HEK293 (cell line): ENCODE results near the gene MCM7.

Source experiments
- CTCF ChIA-PET: fragments of 350-600 bp; formaldehyde crosslinking; extraction: SDS; loops from one replicate; lab custom pipeline; 2021; ENCODE audit warnings: antibody characterized with exemption; lab: Yijun Ruan, JAX
- POLR2A ChIA-PET: fragments of 300-600 bp; formaldehyde crosslinking; extraction: SDS; loops from one replicate; lab custom pipeline; 2020; ENCODE audit warnings: antibody characterized with exemption, inconsistent platforms; lab: Yijun Ruan, JAX
- H3K27ac ChIP-seq: fragments of 200-500 bp; sonication (Bioruptor generic); 2 replicates; pipeline ENCODE4 v1.5.1; 2014; ENCODE audit warnings: low read depth, low read length, control low read depth, inconsistent platforms; ENCODE audit errors: extremely low read depth
- H3K36me3 ChIP-seq, 2 experiments: fragments of 200-500 bp in 1 of 2; sonication (Bioruptor generic) in 1 of 2; 1 replicate in 1 of 2; 2 replicates in 1 of 2; pipeline ENCODE4 v1.5.1; 2014 to 2017; ENCODE audit warnings: inconsistent platforms in 2 of 2, low read length in 2 of 2; ENCODE audit not compliant: control insufficient read depth in 2 of 2, insufficient read depth in 1 of 2
- H3K4me1 ChIP-seq: fragments of 200-500 bp; sonication (Bioruptor generic); 2 replicates; pipeline ENCODE4 v1.5.1; 2014; ENCODE audit warnings: mild to moderate bottlenecking, low read length, inconsistent platforms; ENCODE audit not compliant: control insufficient read depth, insufficient read depth
- H3K4me3 ChIP-seq: 2 replicates; pipeline ENCODE4 v1.5.1; 2011; ENCODE audit warnings: low read depth, mild to moderate bottlenecking, control low read depth, low read length, moderate library complexity
- H3K9me3 ChIP-seq: fragments of 200-500 bp; sonication (Bioruptor generic); 2 replicates; pipeline ENCODE4 v1.5.1; 2014; ENCODE audit warnings: low read depth, low read length, inconsistent platforms; ENCODE audit not compliant: control insufficient read depth, insufficient read depth
- HOXD13 ChIP-seq: sonication (generic); formaldehyde crosslinking; IDR thresholded peaks from 2 replicates; pipeline ENCODE4 v1.8.0; 2022; ENCODE audit warnings: missing genetic modification reagents, borderline replicate concordance
- KLF1 ChIP-seq: fragments of 450-650 bp; formaldehyde crosslinking; IDR thresholded peaks from 2 replicates; pipeline ENCODE4 v1.5.1; 2016; ENCODE audit warnings: missing biosample characterization, missing genetic modification characterization
- KLF10 ChIP-seq: fragments of 450-650 bp; IDR thresholded peaks from 2 replicates; pipeline ENCODE4 v1.5.1; 2018; ENCODE audit warnings: missing biosample characterization, mild to moderate bottlenecking, missing genetic modification characterization
- MYNN ChIP-seq: fragments of 450-650 bp; formaldehyde crosslinking; IDR thresholded peaks from 2 replicates; pipeline ENCODE4 v1.5.1; 2016; ENCODE audit warnings: missing biosample characterization, missing genetic modification characterization, borderline replicate concordance
- MZF1 ChIP-seq: fragments of 450-650 bp; formaldehyde crosslinking; IDR thresholded peaks from 2 replicates; pipeline ENCODE4 v1.5.1; 2017; ENCODE audit warnings: missing biosample characterization, missing genetic modification characterization, borderline replicate concordance
- ZBTB8A ChIP-seq: fragments of 450-650 bp; formaldehyde crosslinking; IDR thresholded peaks from 2 replicates; pipeline ENCODE4 v1.5.1; 2016; ENCODE audit warnings: missing biosample characterization, missing genetic modification characterization
- ZEB2 ChIP-seq: fragments of 450-650 bp; formaldehyde crosslinking; IDR thresholded peaks from 2 replicates; pipeline ENCODE4 v1.5.1; 2016; ENCODE audit warnings: missing biosample characterization, missing genetic modification characterization
- ZFP69B ChIP-seq: fragments of 450-650 bp; formaldehyde crosslinking; IDR thresholded peaks from 2 replicates; pipeline ENCODE4 v1.5.1; 2016; ENCODE audit warnings: missing biosample characterization, missing genetic modification characterization
- ZIC2 ChIP-seq: fragments of 450-650 bp; formaldehyde crosslinking; IDR thresholded peaks from 2 replicates; pipeline ENCODE4 v1.5.1; 2016; ENCODE audit warnings: missing biosample characterization, missing genetic modification characterization
- ZNF174 ChIP-seq: fragments of 450-650 bp; formaldehyde crosslinking; IDR thresholded peaks from 2 replicates; pipeline ENCODE4 v1.5.0; 2017; ENCODE audit warnings: missing biosample characterization, mild to moderate bottlenecking, missing genetic modification characterization
- ZNF202 ChIP-seq: fragments of 450-650 bp; formaldehyde crosslinking; IDR thresholded peaks from 2 replicates; pipeline ENCODE4 v1.5.1; 2016; ENCODE audit warnings: missing biosample characterization, missing genetic modification characterization, borderline replicate concordance
- ZNF211 ChIP-seq: fragments of 450-650 bp; formaldehyde crosslinking; IDR thresholded peaks from 2 replicates; pipeline ENCODE4 v1.5.1; 2016; ENCODE audit warnings: low read depth, missing biosample characterization, missing genetic modification characterization
- ZNF221 ChIP-seq: fragments of 450-650 bp; formaldehyde crosslinking; IDR thresholded peaks from 2 replicates; pipeline ENCODE4 v1.5.1; 2017; ENCODE audit warnings: missing biosample characterization, missing genetic modification characterization, borderline replicate concordance
- ZNF292 ChIP-seq: fragments of 450-650 bp; formaldehyde crosslinking; IDR thresholded peaks from 2 replicates; pipeline ENCODE4 v1.5.1; 2016; ENCODE audit warnings: low read depth, missing biosample characterization, missing genetic modification characterization, borderline replicate concordance
- ZNF366 ChIP-seq: fragments of 450-650 bp; formaldehyde crosslinking; conservative IDR thresholded peaks from 2 replicates; pipeline ENCODE4 v1.5.1; 2016; ENCODE audit warnings: missing biosample characterization, missing genetic modification characterization
- ZNF433 ChIP-seq: fragments of 450-650 bp; formaldehyde crosslinking; IDR thresholded peaks from 2 replicates; pipeline ENCODE4 v1.5.1; 2016; ENCODE audit warnings: missing biosample characterization, missing genetic modification characterization, low read depth
- ZNF621 ChIP-seq: fragments of 450-650 bp; formaldehyde crosslinking; IDR thresholded peaks from 2 replicates; pipeline ENCODE4 v1.5.1; 2017; ENCODE audit warnings: missing biosample characterization, missing genetic modification characterization
- ZNF629 ChIP-seq: fragments of 450-650 bp; formaldehyde crosslinking; IDR thresholded peaks from 2 replicates; pipeline ENCODE4 v1.5.1; 2017; ENCODE audit warnings: missing biosample characterization, missing genetic modification characterization
- ZNF654 ChIP-seq: fragments of 450-650 bp; formaldehyde crosslinking; IDR thresholded peaks from 2 replicates; pipeline ENCODE4 v1.5.1; 2016; ENCODE audit warnings: low read depth, missing biosample characterization, missing genetic modification characterization
- ZNF76 ChIP-seq: fragments of 450-650 bp; formaldehyde crosslinking; IDR thresholded peaks from 2 replicates; pipeline ENCODE4; 2016; ENCODE audit warnings: low read depth, missing biosample characterization, missing genetic modification characterization, borderline replicate concordance
- ZNF792 ChIP-seq: fragments of 450-650 bp; formaldehyde crosslinking; IDR thresholded peaks from 2 replicates; pipeline ENCODE4 v1.5.1; 2016; ENCODE audit warnings: missing biosample characterization, missing genetic modification characterization
- ZNF830 ChIP-seq: fragments of 450-650 bp; IDR thresholded peaks from 2 replicates; pipeline ENCODE4 v1.5.0; 2018; ENCODE audit warnings: missing biosample characterization, missing genetic modification characterization, low read depth, mild to moderate bottlenecking, moderate library complexity
- ZNF837 ChIP-seq: fragments of 450-650 bp; formaldehyde crosslinking; IDR thresholded peaks from 2 replicates; pipeline ENCODE4 v1.5.1; 2016; ENCODE audit warnings: missing biosample characterization, missing genetic modification characterization
- TF ChIP-seq, protein P1 (sequence below): fragments of 450-650 bp; formaldehyde crosslinking; IDR thresholded peaks from 2 replicates; pipeline ENCODE4 v1.5.1; 2016; ENCODE audit warnings: missing biosample characterization, missing genetic modification characterization
- TF ChIP-seq, protein P2 (sequence below): fragments of 450-650 bp; formaldehyde crosslinking; IDR thresholded peaks from 2 replicates; pipeline ENCODE4 v1.5.1; 2016; ENCODE audit warnings: missing biosample characterization, missing genetic modification characterization
- TF ChIP-seq, protein P3 (sequence below): fragments of 450-650 bp; formaldehyde crosslinking; IDR thresholded peaks from 2 replicates; pipeline ENCODE4 v1.5.1; 2017; ENCODE audit warnings: missing biosample characterization, missing genetic modification characterization
- TF ChIP-seq, protein P4 (sequence below): fragments of 450-650 bp; formaldehyde crosslinking; IDR thresholded peaks from 2 replicates; pipeline ENCODE4 v1.5.1; 2017; ENCODE audit warnings: missing biosample characterization, missing genetic modification characterization
- TF ChIP-seq, protein P5 (sequence below): fragments of 450-650 bp; formaldehyde crosslinking; IDR thresholded peaks from 2 replicates; pipeline ENCODE4 v1.5.1; 2016; ENCODE audit warnings: missing biosample characterization, missing genetic modification characterization

The MCM7 gene

DNA sequence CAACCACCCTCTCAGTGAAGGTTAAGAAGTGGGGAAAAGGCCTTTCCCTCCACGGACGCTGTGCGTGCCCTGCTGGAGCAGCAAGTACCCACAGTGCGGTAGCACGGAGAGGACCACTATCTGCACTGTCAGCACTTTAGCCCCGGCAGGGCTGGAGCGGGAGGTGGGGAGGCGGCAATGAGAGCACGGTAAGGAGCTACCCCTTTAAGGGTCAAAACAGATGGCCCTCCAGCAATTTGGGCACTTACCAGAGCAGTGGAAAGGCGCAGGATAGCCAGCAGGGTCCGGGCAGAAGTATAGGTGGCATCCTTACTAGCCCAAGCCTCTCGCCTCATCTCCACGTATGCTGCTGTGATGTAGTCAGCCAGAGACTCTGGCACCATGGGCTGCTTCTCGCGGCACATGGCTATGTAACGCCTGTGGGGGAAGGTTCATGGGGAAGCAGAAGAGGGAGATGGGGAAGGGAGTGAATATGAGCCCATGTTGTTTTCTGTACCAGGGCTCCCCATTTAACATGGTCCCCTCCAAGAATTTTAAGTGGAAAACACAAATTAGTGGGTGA is 7.2 kb downstream of the MCM7 start:
- CTCF ChIA-PET, result no interaction called here
- peak overlapping the region; percentile 13; the same call in 1 of the 2 replicates for H3K27ac ChIP-seq
- H3K36me3 ChIP-seq, result peaks cover 54 to 87% of the 10 kb centered on the region in 2 experiments
- POLR2A ChIA-PET, result interaction anchor here (1.0 kb wide), 1 partner anchor 20 kb away, joined by 4 read pairs; no protein-coding TSS in a partner anchor
- H3K9me3 ChIP-seq, result no peaks in the 10 kb centered on the region
- H3K4me1 ChIP-seq, result peaks cover 5% of the 10 kb centered on the region; the same call in 1 of the 2 replicates
- H3K4me3 ChIP-seq, result no peak overlapping the region
- no peak for TF ChIP-seq ZNF76 (tag by site-specific recombination)
- TF ChIP-seq HOXD13, result no peak
- TF ChIP-seq ZNF202 (tag by site-specific recombination), result no peak
- no peak for TF ChIP-seq ZNF654 (tag by site-specific recombination)
- TF ChIP-seq ZIC2 (tag by site-specific recombination), result peak; percentile 26; the same call in 1 of the 2 replicates
- TF ChIP-seq, protein P1, sequence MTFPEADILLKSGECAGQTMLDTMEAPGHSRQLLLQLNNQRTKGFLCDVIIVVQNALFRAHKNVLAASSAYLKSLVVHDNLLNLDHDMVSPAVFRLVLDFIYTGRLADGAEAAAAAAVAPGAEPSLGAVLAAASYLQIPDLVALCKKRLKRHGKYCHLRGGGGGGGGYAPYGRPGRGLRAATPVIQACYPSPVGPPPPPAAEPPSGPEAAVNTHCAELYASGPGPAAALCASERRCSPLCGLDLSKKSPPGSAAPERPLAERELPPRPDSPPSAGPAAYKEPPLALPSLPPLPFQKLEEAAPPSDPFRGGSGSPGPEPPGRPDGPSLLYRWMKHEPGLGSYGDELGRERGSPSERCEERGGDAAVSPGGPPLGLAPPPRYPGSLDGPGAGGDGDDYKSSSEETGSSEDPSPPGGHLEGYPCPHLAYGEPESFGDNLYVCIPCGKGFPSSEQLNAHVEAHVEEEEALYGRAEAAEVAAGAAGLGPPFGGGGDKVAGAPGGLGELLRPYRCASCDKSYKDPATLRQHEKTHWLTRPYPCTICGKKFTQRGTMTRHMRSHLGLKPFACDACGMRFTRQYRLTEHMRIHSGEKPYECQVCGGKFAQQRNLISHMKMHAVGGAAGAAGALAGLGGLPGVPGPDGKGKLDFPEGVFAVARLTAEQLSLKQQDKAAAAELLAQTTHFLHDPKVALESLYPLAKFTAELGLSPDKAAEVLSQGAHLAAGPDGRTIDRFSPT, result peak; percentile 31; the same call in 1 of the 2 replicates
- peak; percentile 23; the same call in 1 of the 2 replicates for TF ChIP-seq ZBTB8A
- no peak for TF ChIP-seq ZNF292 (tag by site-specific recombination)
- no peak for TF ChIP-seq ZNF792 (tag by site-specific recombination)
- TF ChIP-seq, protein P2, sequence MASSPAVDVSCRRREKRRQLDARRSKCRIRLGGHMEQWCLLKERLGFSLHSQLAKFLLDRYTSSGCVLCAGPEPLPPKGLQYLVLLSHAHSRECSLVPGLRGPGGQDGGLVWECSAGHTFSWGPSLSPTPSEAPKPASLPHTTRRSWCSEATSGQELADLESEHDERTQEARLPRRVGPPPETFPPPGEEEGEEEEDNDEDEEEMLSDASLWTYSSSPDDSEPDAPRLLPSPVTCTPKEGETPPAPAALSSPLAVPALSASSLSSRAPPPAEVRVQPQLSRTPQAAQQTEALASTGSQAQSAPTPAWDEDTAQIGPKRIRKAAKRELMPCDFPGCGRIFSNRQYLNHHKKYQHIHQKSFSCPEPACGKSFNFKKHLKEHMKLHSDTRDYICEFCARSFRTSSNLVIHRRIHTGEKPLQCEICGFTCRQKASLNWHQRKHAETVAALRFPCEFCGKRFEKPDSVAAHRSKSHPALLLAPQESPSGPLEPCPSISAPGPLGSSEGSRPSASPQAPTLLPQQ, result 0 out of 2 replicates have a peak, but pooled peaks have one; percentile 26
- peak; percentile 59; the same call in 1 of the 2 replicates for TF ChIP-seq ZNF629
- no peak for TF ChIP-seq KLF1
- no peak for TF ChIP-seq ZNF174 (tag by site-specific recombination)
- no peak for TF ChIP-seq ZNF433 (tag by site-specific recombination)
- TF ChIP-seq, protein P3, sequence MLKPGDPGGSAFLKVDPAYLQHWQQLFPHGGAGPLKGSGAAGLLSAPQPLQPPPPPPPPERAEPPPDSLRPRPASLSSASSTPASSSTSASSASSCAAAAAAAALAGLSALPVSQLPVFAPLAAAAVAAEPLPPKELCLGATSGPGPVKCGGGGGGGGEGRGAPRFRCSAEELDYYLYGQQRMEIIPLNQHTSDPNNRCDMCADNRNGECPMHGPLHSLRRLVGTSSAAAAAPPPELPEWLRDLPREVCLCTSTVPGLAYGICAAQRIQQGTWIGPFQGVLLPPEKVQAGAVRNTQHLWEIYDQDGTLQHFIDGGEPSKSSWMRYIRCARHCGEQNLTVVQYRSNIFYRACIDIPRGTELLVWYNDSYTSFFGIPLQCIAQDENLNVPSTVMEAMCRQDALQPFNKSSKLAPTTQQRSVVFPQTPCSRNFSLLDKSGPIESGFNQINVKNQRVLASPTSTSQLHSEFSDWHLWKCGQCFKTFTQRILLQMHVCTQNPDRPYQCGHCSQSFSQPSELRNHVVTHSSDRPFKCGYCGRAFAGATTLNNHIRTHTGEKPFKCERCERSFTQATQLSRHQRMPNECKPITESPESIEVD, result no peak
- TF ChIP-seq ZNF211 (tag by site-specific recombination), result no peak
- TF ChIP-seq MYNN, result no peak
- TF ChIP-seq ZNF837, result peak; percentile 79; the same call in 1 of the 2 replicates
- TF ChIP-seq ZEB2 (tag by site-specific recombination), result 0 out of 2 replicates have a peak, but pooled peaks have one; percentile 36
- TF ChIP-seq, protein P4, sequence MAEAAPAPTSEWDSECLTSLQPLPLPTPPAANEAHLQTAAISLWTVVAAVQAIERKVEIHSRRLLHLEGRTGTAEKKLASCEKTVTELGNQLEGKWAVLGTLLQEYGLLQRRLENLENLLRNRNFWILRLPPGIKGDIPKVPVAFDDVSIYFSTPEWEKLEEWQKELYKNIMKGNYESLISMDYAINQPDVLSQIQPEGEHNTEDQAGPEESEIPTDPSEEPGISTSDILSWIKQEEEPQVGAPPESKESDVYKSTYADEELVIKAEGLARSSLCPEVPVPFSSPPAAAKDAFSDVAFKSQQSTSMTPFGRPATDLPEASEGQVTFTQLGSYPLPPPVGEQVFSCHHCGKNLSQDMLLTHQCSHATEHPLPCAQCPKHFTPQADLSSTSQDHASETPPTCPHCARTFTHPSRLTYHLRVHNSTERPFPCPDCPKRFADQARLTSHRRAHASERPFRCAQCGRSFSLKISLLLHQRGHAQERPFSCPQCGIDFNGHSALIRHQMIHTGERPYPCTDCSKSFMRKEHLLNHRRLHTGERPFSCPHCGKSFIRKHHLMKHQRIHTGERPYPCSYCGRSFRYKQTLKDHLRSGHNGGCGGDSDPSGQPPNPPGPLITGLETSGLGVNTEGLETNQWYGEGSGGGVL (tag by site-specific recombination), result peak; percentile 29; the same call in 1 of the 2 replicates
- TF ChIP-seq ZNF830 (tag by site-specific recombination), result no peak
- TF ChIP-seq ZNF366 (tag by site-specific recombination), result 0 out of 2 replicates have a peak, but pooled peaks have one; percentile 11
- no peak; the same call in 1 of the 2 replicates for TF ChIP-seq KLF10 (tag by site-specific recombination)
- TF ChIP-seq ZNF221 (tag by site-specific recombination), result no peak
- TF ChIP-seq MZF1 (tag by site-specific recombination), result 0 out of 2 replicates have a peak, but pooled peaks have one; percentile 33
- TF ChIP-seq ZFP69B (tag by site-specific recombination), result no peak; the same call in 1 of the 2 replicates
- TF ChIP-seq, protein P5, sequence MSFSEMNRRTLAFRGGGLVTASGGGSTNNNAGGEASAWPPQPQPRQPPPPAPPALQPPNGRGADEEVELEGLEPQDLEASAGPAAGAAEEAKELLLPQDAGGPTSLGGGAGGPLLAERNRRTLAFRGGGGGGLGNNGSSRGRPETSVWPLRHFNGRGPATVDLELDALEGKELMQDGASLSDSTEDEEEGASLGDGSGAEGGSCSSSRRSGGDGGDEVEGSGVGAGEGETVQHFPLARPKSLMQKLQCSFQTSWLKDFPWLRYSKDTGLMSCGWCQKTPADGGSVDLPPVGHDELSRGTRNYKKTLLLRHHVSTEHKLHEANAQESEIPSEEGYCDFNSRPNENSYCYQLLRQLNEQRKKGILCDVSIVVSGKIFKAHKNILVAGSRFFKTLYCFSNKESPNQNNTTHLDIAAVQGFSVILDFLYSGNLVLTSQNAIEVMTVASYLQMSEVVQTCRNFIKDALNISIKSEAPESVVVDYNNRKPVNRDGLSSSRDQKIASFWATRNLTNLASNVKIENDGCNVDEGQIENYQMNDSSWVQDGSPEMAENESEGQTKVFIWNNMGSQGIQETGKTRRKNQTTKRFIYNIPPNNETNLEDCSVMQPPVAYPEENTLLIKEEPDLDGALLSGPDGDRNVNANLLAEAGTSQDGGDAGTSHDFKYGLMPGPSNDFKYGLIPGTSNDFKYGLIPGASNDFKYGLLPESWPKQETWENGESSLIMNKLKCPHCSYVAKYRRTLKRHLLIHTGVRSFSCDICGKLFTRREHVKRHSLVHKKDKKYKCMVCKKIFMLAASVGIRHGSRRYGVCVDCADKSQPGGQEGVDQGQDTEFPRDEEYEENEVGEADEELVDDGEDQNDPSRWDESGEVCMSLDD (tag by site-specific recombination), result no peak
- TF ChIP-seq ZNF621 (tag by site-specific recombination), result no peak
